AG09319 (cell line): Measurements from ENCODE around the gene PARG.

Experiments used
- DNase-seq: peaks from one replicate; pipeline ENCODE4 v3.0.0-alpha.2; 2010; ENCODE audit warnings: low read depth; ENCODE audit errors: extremely low read depth
- CTCF ChIP-seq: IDR thresholded peaks from 2 replicates; pipeline ENCODE4 v1.5.1; 2011; ENCODE audit warnings: low read depth, mild to moderate bottlenecking, inconsistent platforms, low read length, moderate library complexity

The PARG gene

DNA sequence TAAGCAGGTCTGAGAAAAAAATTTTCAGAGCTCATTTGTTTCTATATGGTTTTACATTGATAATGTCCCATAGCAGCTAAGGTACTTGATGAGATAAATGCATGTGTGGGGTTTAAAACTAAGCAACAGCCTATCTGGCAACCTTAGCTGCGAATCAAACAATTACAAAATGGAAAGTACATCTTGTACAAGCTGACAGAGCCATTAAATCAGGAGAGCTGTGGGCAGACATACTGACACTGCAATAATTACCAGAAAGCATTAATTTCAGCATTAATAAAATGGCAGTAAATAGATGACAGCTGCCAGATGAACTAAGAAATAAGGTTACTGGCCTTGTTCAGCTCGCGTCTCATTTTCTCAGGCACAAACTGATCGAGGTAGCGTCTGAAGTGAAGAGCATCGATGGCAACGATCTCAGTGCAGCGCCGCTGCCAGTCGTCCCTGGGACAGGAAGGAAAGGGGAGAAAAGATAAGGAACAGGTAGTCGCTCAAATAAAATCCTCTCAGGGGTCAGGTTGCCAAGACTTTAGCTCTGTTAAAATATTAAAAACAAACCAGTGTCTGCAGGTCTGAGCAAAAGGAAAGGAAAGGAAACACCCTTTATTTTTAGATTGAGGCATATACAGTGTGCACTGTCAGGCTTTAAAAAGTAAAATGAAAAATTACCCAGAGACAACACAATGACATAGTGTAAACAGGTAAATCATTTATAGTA, 100.1 kb downstream of the PARG start:
- no peak for TF ChIP-seq CTCF

DNA sequence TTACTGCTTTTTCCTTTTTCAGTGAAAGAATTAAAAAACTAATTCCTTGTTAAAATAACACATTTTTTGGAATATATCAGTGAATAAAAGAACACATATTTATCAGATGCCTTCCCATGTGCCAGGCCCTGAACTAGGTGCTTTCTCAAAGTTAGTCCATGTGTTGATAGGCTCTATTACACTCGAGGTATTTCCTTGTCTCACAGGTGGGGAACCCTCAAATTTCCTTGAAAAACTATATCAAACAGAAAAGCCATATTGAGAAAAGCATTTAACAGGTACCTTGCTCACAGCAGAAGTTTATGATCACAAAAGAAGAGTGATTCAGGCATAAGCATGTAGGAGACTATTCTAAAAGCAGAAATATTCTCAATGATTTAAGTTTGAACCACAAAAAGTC, 104.1 kb downstream of the PARG start:
- DNase-seq = no peak

More for the DNA sequence above, 100.1 kb downstream of the PARG start:
- no peak for DNase-seq

DNA sequence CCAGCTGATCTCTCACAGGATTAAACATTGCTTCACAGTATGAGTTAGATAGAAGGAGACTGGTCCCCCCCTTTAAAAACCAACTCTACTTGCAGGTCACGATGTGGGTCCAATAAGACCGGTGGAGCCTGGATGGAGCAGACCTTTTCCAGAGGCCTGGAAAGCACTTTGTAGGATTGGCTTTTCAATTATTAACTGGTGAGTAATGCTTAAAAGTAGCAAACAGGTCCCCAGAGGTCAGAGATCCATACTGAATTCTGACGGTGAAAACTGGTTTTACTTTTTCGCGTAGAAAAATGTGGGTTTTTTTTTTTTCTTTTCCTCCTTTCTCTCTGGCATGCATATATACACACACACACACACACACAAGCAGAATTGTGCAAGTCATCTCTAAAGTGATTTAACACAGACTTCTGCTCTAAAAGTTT, 104.8 kb downstream of the PARG start:
- DNase-seq = no peak
- TF ChIP-seq CTCF = no peak

More for the DNA sequence above, 104.1 kb downstream of the PARG start:
- no peak for TF ChIP-seq CTCF

DNA sequence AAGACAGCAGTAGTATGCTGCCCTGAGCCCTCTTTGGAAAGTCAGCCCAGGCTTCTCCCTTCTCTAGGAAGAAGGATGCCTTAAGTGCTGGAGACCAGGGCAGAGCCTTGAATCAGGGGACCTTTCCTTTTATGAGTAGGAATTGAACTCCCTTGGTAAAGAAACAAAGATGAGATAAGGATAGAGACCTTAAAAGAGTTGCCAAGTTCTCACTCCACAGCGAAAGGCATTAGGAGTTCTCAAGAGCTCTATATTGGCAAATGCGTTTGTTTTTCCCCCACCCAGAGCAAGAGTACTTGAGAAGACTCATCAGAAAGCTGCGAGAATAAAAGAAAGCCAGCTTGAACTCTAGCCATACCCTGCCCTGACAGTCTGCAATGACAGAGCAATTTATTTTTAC, 106.9 kb downstream of the PARG start:
- no peak for DNase-seq
- TF ChIP-seq CTCF = no peak

GRCh38 chr10:49834201-49834600, 107.6 kb downstream of the PARG start:
- no peak for TF ChIP-seq CTCF
- DNase-seq = no peak

DNA sequence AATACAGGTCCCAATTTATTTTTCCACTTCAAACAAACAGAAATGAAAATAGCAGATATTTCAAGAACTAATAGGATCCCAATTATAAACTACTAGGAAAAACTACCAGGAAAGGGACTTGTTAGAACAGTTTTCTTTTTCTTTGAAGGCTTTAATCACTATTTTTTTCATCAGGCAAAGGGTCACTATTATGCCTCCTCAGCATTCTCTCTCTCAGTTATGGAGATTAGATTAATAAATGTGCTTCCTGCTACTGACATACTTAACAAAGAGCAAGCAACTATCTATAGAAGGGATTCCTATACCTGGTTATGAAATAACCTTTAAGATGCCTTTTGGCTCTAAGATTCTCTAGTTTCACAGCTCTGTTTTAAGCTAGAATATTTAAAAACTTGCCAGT, 108.7 kb downstream of the PARG start:
- no peak for DNase-seq
- no peak for TF ChIP-seq CTCF

- DNase-seq = no peak
- TF ChIP-seq CTCF = no peak
Measured at GRCh38 chr10:49831352-49832035, 110.3 kb downstream of the PARG start.
